ENCODE measurements around the gene CLN3.
"Not testable (repeated sequence)": the region's sequence is repeated elsewhere in the genome, so short reads cannot be mapped to it uniquely, and the experiment has no call there.

CLN3 gene

DNA sequence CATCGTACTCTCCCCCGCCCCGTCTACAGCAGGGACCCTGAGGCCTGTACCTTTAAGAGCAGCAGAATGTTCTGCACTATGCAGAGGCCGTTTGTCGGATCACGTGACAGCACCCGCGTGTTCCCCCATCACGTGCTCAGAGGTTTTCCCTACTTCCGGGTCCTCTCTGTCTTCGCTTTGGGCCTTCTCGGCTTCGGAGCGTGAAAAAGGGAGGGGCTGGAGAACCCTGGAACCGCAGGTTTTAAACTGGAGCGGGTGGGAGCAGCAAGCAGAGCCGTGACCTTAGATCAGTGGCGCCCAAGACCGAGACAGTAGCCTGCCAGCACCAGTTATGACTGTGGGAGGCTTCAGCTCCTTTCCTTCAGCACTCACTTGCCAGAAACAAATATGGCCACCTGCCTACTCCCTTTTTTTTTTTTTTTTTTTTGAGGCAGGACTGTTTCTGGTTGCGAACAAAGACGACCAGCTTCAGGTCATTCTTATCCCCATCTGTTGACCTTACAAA lies at the start of gene CLN3:
CLN3 (minus strand) TSS at position 105 of the 505 bp plus-strand sequence. CDS start 315 bp downstream, outside the sequence.
- FAIRE-seq (no peak), DNase-seq (ENCODE audit: low spot score) (peak; percentile 92)

DNA sequence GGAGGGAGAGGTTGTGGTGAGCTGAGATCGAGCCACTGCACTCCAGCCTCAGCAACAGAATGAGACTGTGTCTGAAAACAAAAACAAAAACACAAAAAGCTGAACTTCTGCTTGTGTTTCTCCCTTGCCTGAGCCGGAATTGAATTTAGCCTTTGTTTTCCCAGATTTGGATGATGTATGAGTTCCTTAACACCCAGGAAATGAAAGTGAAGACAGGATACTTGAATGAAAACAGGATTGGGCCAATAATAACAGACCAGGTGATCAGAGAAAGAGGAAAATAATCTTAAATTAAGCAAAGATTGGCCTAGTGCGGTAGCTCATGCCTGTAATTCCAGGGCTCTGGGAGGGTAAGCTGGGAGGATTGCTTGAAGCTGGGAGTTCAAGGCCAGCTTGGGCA lies 48.5 kb upstream of the CLN3 start:
- DNase-seq (ENCODE audit: low spot score): no peak
- FAIRE-seq: no peak

DNA sequence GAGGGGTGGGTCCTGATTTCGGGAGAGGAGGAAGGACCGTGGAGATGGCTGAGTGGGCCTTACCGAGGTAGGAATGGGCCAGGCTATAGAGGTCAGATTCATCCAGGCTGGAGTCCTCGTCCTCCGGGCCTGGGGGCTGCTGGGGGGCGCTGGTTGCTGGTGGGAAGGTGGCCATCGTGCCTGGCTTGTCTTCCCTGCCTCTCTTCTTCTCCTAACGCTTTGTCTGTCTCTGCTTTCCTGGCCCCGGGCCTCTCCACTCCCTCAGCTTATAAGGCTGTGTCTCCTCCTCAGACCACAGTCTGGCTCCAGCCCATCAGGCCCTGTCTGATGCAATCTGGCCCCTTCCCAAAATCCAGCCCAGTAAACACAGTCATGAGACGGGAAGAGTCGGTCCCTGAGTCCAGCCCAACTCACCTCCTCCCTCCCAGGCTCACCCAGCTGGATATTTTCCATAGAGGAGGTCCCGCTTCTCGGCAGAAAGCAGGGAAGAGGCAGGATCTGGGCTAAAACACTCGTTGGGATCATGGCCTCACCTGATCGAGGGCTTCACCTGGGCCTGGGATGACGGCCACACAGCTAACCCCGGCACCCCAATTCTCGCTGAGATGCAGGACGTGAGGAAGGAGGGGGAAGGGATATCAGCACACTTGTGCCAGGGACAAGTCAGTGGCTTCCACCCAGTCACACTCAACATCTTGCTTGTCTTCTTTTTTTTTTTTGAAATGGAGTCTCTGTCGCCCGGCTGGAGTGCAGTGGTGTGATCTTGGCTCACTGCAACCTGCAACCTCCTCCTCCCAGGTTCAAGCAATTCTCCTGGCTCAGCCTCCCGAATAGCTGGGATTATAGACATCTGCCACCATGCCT lies 47.1 kb upstream of the CLN3 start, which contains the start of gene NUPR1:
NUPR1 (minus strand) TSS at position 242 of the 864 bp plus-strand sequence; CDS start at position 175, 67 bp downstream.
- DNase-seq (ENCODE audit: low spot score): peak; percentile 89
- no peak for FAIRE-seq

- FAIRE-seq: no peak
- DNase-seq (ENCODE audit: low spot score): no peak
Measured at GRCh38 chr16:28537964-28538732, 46.3 kb upstream of the CLN3 start.

- FAIRE-seq (no peak), DNase-seq (ENCODE audit: low spot score) (no peak)
Measured at GRCh38 chr16:28537076-28537475, 45.2 kb upstream of the CLN3 start.

- FAIRE-seq: no peak
- DNase-seq (ENCODE audit: low spot score): no peak
Measured at GRCh38 chr16:28534542-28535373, 42.9 kb upstream of the CLN3 start.

- FAIRE-seq: no peak
Measured at GRCh38 chr16:28532940-28533647, 41.2 kb upstream of the CLN3 start.

DNA sequence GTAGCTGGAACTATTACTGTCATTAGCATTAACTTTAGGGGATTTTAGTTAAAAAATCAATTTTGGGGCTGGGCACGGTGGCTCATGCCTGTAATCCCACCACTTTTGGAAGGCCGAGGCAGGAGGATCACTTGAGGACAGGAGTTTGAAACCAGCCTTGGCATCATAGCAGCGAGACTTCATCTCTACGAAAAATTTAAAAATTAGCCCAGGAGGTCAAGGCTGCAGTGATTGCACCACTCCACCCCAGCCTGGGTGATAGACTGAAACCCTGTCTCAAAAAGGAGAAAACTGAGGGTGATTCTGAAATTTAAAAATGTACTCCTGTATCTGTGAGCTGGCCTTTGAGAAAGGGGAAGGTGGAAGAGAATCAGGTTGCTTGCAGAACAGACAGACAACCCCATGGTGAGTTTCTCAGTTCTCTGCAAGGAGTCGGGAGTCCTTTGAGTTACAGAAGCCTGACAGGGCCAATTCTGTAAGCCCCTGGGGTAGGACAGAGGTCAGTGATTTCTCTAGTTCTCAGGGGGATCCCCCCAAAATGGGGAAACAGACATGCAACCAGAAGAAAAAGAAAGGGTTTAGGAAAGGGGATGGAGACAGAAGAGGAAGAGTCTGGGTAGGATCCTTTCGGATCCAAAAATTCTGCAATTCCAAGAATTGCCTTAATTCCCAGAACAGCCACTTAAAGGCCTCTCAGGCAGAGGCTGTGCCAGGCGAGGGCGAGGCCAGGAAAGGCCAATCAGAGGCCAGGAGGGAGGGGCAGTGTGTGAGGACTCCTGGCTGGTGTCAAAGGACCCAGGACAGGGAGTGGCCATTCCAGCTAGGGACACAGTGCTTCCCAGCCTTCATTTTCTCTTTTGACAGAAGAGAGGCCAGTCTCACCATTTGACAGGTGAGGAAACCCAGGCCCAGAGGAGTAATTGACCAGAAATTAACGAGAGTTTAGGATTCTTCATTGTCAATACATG lies 40.2 kb upstream of the CLN3 start:
- FAIRE-seq (no peak), DNase-seq (ENCODE audit: low spot score) (no peak)

More at GRCh38 chr16:28532940-28533647, 41.2 kb upstream of the CLN3 start:
- no peak for DNase-seq (ENCODE audit: low spot score)

DNA sequence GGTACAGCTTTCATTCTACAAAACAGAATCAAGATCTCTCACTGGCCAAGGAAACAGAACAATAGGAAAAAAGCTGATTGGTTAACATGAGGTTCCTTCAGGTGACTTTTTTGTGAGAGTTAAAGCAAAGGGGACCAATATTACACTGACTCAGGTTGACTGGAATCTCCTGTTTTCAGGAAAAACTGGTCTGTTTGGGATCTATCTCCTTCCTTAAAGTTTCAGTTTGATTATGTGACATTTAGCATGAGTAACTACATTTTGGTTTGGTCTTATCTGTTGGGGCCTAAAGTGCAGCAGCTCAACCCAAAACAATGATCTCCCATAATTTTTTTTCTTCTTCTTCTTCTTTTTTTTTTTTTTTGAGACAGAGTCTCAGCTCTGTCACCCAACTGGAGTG lies 37.2 kb upstream of the CLN3 start:
- FAIRE-seq (no peak), DNase-seq (ENCODE audit: low spot score) (no peak)

DNA sequence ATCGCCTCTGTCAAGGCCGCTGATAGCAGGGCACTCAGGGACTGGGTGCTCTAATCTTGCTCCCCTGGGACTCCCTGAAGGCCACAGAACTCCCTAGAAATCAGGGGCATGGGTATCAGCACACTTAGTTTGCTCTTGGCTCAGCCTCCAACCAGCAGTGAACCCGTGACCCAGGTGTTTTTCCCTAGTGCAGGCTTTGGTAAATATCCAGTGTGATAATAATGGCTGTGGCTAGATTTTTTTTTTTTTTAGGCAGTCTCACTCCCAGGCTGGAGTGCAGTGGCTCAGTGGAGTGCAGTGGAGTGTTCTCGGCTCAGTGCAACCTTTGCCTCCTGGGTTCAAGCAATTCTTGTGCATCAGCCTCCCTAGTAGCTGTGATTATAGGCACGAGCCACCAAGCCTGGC lies 36.6 kb upstream of the CLN3 start:
- no peak for DNase-seq (ENCODE audit: low spot score)
- no peak for FAIRE-seq

DNA sequence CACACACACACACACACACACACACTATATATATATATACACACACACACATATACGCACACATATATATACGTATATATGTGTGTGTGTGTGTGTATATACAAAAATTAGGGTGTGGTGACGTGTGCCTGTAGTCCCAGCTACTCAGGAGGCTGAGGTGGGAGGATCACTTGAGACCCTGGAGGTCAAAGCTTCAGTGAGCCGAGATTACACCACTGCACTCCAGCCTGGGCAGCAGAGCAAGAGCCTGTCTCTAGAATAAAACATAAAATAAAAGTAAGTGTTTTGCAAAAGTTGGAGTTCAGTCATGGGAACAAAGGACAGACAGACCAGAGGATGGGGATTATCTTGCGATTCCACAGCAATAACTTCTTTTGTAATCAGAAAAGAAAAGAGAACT lies 36.1 kb upstream of the CLN3 start:
- FAIRE-seq: no peak
- no peak for DNase-seq (ENCODE audit: low spot score)

DNA sequence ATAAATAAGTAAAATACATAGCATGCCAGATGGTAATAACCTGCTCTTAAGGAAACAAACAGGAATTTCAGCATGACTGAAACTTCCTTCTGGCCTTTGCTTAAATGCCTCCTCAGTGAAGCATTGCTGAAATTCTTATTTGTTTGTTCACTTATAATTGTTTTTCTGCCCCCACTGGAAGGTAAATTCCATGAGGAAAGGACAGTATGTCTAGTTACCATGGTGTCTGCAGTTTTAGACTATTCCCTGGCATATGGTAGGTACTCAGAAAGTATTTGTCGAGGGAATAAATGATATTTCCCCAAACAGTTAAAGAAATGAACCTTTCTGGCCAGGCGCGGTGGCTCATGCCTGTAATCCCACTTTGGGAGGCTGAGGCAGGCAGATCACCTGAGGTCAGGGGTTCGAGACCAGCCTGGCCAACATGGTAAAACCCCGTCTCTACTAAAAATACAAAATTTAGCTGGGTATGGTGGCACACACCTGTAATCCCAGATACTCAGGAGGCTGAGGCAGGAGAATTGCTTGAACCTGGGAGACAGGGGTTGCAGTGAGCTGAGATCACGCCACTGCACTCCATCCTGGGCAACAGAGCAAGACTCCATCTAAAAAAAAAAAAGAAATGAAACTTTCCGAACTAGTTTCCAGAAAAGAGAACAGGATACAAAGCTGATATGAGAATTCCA lies 35.4 kb upstream of the CLN3 start:
- DNase-seq (ENCODE audit: low spot score); FAIRE-seq: not testable (repeated sequence)

- FAIRE-seq: no peak
- no peak for DNase-seq (ENCODE audit: low spot score)
Measured at GRCh38 chr16:28526201-28527099, 34.6 kb upstream of the CLN3 start.

- no peak for FAIRE-seq
- no peak for DNase-seq (ENCODE audit: low spot score)
Measured at GRCh38 chr16:28524681-28525171, 32.9 kb upstream of the CLN3 start.

DNA sequence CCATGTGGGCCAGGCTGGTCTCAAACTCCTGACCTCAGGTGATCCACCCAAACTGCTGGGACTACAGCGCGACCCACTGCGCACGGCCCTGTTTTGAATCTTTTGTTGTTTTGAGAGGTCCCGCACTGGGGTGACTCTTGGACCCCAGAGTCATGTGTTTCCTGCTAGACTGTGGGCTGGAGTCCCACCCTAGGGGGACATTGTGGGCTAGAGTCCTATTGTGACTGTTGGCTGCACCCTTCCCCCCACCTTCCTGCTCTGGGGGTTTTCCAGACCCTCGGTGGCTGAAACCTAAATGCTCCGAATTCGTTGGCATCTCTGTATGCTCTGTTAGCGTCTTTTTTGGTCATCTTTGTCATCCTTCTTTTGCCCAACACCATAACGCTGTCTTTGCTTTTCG lies 30.9 kb upstream of the CLN3 start:
- DNase-seq (ENCODE audit: low spot score) (no peak), FAIRE-seq (no peak)

DNA sequence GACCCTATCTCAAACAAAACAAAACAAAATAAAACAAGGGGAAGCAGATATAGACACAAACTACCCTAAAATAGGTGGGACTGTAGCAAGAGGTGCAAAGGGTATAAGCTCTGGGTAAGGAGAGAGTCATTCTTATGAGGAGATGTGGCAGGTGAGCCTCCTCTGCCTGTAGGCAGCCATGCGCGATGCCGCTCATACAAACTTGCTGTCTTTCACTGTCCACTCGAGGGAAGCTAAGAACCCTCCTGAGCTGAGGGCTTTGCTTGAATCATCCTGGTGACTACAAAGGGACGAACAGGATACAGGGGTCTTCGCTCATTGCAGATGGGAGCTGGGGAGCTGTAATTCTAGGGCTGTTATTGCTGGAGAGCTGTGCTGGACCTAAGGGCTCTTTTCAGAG lies 29.6 kb upstream of the CLN3 start:
- FAIRE-seq: no peak
- no peak for DNase-seq (ENCODE audit: low spot score)

GRCh38 chr16:28520672-28521071 lies 28.8 kb upstream of the CLN3 start:
- no peak for FAIRE-seq

DNA sequence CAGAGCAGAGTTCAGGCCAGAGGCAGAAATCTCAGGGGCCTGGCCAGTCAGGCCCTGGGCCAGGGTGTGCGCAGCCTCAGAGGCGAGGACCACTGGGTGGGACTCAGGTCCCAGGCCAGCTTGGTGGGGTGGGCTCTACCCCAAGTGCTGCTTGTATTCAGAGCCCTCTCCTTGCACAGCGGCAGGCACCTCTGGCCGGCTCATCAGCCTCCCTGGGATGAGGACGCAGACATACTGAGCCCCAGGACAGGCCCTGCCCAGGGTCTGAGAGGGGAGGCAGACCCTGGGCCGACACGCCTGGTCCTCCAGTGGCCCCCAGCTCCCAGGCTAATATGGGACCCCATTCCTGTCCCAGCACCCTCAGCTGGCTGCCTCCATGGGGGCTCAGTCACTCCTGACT lies 22.4 kb upstream of the CLN3 start:
- FAIRE-seq (no peak), DNase-seq (ENCODE audit: low spot score) (no peak)

More at GRCh38 chr16:28520672-28521071, 28.8 kb upstream of the CLN3 start:
- DNase-seq (ENCODE audit: low spot score): no peak

All from urothelium cell line (cell line).